NCI-H69 (cell line): Measurements from ENCODE around the gene USP31.

ENCODE experiments used
- DNase-seq: peaks from one replicate; lab custom pipeline; 2025; lab: John Stamatoyannopoulos, UW

USP31 gene, protein sequence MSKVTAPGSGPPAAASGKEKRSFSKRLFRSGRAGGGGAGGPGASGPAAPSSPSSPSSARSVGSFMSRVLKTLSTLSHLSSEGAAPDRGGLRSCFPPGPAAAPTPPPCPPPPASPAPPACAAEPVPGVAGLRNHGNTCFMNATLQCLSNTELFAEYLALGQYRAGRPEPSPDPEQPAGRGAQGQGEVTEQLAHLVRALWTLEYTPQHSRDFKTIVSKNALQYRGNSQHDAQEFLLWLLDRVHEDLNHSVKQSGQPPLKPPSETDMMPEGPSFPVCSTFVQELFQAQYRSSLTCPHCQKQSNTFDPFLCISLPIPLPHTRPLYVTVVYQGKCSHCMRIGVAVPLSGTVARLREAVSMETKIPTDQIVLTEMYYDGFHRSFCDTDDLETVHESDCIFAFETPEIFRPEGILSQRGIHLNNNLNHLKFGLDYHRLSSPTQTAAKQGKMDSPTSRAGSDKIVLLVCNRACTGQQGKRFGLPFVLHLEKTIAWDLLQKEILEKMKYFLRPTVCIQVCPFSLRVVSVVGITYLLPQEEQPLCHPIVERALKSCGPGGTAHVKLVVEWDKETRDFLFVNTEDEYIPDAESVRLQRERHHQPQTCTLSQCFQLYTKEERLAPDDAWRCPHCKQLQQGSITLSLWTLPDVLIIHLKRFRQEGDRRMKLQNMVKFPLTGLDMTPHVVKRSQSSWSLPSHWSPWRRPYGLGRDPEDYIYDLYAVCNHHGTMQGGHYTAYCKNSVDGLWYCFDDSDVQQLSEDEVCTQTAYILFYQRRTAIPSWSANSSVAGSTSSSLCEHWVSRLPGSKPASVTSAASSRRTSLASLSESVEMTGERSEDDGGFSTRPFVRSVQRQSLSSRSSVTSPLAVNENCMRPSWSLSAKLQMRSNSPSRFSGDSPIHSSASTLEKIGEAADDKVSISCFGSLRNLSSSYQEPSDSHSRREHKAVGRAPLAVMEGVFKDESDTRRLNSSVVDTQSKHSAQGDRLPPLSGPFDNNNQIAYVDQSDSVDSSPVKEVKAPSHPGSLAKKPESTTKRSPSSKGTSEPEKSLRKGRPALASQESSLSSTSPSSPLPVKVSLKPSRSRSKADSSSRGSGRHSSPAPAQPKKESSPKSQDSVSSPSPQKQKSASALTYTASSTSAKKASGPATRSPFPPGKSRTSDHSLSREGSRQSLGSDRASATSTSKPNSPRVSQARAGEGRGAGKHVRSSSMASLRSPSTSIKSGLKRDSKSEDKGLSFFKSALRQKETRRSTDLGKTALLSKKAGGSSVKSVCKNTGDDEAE (N-terminal part only)

DNA sequence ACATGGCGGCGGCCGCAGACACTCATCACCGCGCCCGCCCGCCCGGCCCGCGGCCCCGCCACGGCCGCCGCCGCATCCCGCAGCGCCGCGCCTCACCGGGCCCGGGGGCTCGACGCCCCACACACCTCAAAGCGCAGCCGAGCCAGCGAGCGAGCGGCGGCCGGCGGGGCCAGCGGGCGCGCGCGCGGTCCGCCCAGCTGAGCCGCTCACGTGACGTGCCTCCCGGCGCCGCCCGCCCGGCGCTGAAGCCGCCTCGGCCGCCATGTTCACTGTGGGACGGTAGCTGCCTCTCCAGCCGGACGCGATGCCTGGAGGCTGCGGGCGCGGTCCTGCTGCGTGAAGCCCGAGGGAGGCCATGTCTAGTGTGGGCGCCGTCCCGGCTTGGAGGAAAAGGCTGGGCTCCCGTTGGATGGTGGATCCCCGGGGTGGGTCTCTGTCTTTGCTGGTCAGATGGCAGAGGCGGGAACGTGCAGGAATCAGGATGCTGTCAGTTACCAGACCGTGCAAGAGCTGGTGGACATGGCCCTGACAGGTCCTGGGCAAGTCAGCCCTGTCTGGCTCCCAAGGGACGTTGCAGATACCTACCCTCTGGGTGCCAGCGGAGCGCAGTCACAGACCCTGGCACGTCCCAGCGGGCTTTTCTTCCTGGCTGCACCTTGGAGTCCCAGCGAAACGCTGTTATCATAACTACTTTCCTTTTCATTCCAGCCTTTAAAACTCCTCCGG lies at the start of gene USP31:
TSS of gene USP31 (minus strand) at position 186 of the 726 bp plus-strand sequence. CDS start at position 4, 182 bp downstream.
- DNase-seq: peak; percentile 99

DNA sequence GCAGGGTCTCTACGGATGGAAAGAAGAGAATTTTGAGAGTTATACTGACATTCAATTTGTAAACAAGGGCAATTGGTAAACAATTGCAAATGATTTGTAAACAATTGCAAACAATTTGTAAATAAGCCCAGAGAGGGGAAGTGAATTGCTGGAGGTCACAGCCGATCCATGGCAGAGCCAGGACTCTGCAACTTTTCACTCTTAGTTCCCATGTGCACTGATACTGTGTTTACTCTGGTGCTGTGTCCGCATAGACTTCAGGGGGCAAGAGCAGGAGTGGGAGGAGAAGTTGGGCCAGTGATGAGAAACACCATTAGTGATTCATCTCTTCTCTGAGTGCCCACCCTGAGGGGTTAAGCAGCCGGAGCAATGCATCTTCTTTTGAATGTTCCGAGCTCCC lies 47.3 kb upstream of the USP31 start:
- DNase-seq: peak; percentile 18

DNA sequence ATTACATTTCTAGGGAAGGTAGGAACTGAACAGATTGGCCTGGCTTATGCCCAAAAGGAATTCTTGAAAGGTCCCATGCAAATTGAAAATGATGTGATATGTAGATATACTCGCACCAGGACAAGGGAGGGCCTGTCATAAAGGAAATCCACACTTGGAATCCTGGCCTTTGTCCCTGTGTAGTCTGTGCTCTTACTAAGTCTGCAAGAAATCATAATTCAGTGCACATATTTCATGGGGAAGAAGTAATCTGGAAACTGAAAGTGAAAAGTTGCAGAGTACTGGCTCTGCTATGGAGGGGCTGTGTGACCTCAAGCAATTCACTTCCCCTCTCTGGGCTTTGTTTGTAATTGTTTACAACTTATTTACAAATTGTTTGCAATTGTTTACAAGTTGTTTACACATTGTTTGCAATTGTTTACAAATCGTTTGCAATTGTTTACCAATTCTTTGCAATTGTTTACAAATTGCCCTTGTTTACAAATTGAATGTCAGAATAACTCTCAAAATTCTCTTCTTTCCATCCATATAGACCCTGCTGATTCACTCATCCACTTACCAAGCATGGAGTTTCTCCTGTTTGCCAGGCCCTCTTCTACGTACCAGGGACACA lies 46.2 kb upstream of the USP31 start:
- DNase-seq: no peak

DNA sequence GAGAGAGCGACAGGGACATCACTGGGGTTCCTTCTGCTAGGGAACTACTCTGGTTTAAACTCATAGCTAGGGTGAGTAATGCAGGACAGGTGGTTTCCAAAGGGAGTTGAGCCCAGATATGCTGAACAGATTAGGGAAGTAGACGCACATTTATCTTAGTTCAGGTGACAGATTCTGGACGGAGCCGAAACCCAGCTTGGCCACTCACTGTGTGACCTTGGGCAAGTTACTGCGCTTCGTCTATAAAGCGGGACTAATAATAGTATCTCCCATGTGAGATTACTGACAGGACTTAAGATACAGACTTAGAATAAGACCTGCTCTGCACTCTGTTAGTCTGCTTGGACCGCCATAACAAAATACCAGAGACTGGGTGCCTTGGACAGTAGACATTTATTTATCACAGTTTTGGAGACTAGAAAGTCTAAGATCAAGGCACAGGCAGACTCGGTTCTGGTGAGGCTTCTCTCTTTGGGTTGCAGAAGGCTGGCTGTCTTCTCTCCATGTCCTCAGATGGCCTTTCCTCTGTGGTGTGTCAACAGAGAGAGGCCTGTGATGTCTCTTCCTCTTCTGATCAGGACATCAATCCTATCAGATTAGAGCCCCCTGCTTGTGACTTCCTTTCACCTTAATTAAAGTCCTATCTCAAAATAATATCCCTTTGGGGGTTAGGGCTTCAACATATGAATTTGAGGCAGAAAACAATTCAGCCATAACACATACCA lies 45.4 kb upstream of the USP31 start:
- DNase-seq: no peak

DNA sequence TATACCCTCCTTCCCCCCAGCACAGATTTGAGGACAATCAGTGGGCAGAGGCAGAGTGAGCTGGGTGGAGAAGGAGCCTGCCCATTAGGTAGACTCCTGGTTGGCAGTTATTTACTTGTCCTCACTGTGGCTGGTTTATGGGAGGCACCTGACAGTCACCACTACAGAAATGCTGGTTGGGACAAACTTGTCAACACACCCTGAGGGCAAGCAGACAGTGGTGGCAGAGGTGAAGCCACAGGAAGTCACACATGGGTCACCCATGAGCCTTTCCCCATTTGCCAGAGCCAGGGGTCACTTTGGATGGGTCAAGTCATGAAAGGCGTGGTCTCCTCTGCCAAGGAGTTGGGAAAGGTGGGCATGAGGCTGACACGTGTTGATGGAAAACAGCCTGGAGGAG lies 39.7 kb upstream of the USP31 start:
- no peak for DNase-seq

DNA sequence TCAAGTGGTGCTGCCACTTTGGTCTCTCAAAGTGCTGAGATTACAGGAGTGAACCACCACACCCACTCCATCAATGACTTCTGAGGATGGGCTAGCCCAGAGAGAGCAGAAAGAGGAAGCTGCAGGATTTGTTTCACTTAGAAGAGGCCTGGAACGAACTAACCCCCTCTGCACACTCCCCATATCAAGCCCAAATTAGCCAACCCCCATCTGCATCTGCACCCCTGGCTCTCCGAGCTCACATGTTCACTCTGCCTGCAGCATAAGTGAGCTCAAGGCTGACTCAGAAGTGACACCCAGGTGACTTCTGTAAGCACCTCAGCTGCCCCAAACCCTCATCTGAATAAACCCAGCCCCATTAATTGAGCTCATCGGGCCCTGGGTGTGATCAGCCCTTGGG lies 38.1 kb upstream of the USP31 start:
- DNase-seq: no peak

DNA sequence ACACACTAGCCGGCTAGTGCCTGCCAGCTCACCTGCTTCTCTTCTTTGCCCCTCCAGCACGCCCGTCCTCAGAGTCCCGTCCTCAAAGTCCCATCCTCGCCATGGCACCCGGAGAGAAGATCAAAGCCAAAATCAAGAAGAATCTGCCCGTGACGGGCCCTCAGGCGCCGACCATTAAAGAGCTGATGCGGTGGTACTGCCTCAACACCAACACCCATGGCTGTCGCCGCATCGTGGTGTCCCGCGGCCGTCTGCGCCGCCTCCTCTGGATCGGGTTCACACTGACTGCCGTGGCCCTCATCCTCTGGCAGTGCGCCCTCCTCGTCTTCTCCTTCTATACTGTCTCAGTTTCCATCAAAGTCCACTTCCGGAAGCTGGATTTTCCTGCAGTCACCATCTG lies 36.9 kb upstream of the USP31 start:
- no peak for DNase-seq

DNA sequence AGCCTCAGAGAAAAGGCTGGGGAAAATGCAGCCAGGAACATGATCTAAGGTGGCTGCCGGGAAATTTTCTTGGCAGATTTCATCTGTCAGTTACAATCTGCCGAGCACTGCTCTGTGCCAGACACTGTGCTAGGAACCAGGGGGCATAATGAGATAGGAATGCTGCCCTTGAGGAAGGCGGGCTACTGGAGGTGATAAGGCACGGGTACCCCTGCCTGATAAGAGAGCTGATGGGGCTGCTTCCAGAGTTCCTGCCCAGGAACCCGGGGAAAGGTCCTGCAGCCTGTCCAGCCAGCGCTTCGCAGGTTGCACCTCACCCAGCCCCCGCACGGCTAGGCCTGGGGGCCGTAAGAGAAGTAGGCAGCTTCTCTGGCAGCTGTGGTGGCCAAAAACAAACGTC lies 36.4 kb upstream of the USP31 start:
- DNase-seq: no peak

DNA sequence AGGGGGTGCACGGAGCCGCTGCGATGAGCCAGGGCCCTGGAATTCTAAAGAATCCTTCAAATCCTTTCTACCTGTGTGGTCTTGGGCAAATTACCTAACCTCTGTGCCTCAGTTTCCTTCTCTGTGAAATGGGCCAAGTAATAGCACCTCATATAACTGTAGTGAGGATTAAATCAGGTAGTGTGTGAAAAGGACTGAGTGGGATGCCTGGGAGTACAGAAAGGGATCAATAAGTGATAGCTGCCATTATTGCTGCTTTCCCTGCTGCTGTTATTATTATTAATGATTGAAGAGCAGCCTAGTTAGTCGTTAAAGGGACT lies 34.3 kb upstream of the USP31 start:
- DNase-seq: no peak

DNA sequence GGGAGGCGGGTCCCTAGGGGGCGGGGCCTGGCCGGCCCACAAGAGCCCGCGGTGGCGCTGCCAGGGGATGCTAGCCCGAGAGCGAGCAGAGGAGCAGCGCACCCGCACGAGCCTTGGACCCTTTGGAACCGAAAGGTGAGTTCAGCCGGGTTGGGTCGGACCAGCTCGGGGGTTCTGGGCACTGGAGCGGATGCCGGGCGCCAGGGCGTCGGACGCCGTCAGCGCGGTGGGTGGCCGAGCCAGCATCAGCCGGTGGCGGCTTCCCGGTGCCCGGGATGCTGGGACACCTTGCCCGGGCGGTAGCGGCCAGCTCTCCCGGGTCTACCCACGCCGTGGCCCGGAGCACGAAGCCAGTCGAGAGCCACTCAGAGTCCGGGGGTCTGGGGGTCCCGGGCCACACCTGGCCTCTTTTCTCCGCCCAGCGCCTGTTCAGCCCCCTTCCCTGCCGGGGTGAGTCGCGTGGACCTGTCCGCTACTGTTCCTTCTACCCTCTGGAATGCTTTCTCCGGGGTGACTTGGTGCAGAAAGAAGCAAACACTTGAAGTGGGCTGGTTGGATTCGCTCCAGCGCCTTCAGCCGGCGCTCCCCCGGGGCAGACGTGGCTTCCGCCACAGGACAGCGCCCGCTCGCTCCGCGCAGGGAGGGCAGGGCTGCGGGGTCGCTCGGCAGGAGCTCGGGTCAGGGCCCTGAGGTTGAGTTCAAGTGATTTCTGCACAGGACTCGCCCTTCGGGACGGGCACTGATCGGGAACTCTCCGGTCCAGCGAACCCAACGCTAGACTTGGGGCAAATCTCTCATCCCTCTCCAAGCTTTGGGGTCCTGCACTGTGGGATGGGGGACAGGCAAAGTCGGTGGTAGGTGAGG lies 33.7 kb upstream of the USP31 start, which contains the start of gene SCNN1G:
TSS of gene SCNN1G (plus strand) at position 67 of the 864 bp plus-strand sequence. CDS start 3,527 bp downstream, outside the sequence.
- DNase-seq: peak; percentile 71

DNA sequence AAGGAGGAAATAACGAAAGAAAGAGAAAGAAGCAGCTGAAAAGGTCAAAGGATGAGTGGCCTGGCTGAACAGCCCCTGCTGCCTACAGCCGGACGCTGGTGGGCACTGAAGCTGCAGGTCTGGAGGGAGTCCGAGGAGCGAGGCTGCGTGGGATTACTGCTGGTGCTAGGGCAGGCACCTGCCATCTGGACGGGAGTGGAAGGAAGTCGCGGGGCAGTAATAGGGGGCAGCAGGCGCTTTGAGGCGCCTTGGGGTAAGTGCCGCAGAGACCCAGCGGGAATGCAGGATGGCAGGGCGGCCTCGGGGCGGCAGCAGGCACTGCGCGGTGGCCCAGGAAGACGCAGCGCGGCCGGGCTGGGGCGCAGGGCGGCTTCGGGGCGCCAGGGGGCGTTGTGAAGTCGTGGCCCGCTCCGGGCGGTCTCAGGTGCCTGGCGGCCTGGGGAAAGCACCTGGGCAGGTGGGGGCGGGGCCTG lies 33.0 kb upstream of the USP31 start:
- DNase-seq: peak; percentile 95

DNA sequence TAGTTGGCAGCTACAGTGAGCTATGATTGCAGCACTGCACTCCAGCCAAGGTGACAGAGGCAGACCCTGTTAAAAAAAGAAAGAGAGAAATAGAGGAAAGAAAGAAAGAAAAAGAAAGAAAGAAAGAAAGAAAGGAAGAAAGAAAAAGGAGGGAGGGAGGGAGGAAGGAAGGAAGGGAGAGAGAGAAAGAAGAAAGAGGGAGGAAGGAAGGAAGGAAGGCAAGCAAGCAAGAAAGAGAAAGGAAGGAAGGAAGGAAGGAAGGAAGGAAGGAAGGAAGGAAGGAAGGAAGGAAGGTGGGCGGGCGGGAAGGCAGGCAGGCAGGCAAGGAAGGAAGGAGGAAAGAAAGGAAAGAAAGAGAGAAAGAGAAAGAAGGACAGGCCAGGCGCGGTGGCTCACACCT lies 32.3 kb upstream of the USP31 start:
- no peak for DNase-seq

DNA sequence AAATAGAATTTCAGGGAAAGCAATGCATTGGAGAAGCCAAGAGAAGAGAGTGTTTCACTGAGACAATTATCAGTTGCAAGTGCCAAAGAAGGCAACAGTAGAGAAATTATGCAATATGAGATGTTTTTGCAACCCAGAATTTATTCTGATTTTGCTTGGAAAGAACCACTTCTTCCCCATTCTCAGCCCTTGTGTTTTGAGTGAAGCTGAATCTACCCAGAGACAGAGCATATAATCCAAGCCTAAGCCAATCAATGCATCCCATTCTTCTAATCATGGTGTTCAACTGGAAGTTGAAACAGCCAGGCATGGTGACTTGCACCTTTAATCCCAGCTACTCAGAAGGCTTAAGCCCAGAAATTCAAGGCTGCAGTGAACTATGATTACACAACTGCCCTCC lies 26.4 kb upstream of the USP31 start:
- DNase-seq: no peak

DNA sequence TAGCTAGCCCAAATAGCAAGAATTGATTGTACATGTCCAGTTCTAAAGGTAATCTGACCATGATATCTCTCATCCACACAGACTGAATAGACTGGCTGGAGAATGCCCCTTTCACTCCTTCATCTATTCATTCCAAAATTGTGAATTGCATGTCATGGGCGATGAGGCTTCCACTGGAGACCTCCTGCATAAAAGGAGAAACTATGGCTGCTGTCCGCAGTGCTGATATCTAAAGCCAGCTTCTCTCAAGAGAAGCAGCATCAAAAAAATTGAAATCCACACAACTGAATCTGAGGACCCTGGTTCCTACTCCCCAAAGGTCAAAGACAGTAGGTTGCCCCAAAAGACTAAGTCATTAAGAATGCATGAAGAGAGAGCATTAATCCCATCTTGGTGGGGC lies 25.4 kb upstream of the USP31 start:
- no peak for DNase-seq

DNA sequence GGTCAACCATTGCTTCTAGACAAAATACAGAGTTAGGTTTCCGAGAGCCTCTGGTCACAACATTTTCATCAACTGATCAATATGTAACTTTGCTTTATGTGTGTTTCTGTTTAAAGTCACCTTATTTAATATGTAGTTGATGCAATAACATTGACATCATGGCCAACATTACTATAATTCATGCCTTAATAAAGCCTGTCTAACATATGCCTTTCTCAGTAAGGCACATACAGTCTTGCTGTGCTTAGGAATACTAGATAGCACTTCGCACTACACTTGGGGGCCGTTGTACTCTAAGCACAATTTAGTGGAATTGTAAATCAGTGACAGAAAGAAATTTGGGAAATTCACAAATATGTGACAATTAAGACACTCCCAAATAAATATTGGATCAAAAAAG lies 23.7 kb upstream of the USP31 start:
- no peak for DNase-seq

DNA sequence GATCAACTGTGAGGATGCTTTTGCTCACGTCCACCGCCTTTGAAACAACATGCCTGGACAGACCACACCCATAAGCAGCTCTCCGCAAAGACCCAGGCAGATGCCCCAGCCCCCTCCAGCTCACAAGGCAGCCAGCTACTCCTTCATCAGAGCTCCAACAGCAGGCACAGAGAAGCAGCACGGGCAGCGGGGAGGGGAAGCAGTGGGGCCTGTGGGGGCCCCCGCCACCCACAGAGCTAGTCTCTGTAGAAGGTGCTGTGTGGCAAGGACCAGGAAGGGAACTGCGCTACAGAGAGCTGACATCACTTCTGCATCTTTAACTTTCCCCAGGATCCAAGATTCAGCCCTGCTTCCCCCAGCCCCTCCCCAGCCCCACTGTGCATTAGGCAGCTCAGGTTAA lies 23.3 kb upstream of the USP31 start:
- DNase-seq: no peak

DNA sequence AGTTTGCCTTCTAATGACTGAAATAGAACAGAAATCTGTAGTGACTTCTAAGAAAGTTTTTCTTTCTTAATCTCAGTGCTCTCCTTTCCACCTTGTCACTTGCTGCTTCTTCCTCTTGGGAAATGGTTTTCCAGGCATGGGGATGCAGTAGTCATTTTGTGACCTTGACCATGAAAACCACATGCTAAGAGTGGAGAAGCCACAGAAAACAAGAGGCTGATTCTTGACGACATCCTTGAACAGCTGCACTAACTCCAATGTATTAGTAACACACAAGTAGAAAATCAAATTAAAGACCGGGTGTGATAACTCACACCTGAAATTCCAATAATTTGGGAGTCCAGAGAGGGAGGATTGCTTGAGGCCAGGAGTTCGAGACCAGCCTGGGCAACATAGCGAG lies 15.5 kb upstream of the USP31 start:
- no peak for DNase-seq

DNA sequence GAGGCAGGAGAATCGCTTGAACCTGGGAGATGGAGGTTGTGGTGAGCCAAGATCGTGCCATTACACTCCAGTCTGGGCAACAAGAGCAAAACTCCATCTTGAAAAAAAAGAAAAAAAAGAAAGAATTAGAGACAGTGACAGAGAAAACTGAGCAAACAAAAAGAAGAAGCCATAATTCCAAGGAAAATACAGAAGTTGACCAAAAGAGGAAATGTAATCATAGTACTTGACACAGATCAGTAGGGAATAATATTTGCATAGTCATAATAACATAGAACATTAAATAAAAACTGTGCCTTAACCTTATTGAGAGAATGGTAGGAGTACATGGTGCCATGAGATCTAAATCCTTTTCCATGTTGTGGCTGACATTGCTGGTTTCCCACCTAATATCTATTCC lies 14.7 kb upstream of the USP31 start:
- DNase-seq: no peak

DNA sequence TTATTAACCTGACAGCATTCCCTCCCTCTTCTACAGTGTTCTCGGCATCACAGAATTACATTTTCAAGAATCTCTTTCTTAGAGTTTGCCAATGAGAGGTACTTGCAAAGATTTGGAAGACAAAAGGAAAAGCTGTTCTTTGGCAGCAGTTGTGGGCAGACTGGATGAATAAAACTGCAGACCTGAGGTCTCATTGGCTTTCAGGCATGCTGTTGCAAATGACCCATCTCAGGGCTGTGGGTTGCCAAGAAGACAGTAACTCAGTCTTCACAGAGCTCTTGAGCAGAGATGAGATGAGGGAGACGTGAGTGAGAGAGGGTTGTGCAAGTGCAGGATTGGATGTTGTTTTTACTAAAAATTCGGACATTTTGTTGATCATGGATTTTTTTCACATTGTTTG lies 11.3 kb upstream of the USP31 start:
- no peak for DNase-seq

DNA sequence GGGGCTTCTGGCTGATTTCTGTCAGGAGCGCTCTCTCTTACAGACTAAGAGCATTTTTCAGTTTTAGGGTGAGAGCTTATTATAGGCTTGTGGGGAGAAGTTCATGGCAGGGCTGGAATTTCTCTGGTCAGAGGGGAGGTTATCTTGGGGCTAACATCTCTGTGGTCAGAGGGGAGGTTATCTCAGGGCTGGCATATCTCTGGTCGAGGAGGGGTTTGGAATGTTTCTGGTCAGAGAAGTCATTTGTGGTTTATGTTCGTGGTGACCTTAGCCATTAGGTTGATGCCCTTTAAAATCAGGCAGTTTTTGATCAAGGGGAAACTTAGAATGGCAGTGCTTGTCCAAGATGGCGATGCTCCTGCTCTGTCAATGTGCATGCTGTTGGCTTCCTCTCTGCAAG lies 10.8 kb upstream of the USP31 start:
- no peak for DNase-seq
